GM12878 (cell line): ENCODE measurements around the gene WHRN. TPM values are rescaled to one million over a fixed set of nuclear protein-coding genes. Genes with fewer than 3 reads are reported as not detected.

Experiments used
- ATAC-seq: fragments of 200-7000 bp; cut with Tn5 transposase; 3 replicates; pipeline ENCODE4 v1.9.1; 2020; ENCODE audit warnings: mild to moderate bottlenecking, moderate library complexity
- BruUV-seq: library from RNA; stranded (reverse); fragments of 400-500 nt; replicated peaks from 2 replicates; lab custom pipeline; 2021; lab: Mats Ljungman, UMichigan
- CTCF ChIA-PET: fragments of 300-600 bp; sonication (Branson Sonifier 250); formaldehyde crosslinking; extraction: SDS; loops from one replicate; lab custom pipeline; 2021; ENCODE audit warnings: inconsistent platforms; lab: Yijun Ruan, JAX
- POLR2A ChIA-PET: fragments of 350-600 bp; formaldehyde crosslinking; extraction: SDS; loops from one replicate; lab custom pipeline; 2021; ENCODE audit warnings: inconsistent platforms; lab: Charles Lee
- RAD21 ChIA-PET: fragments of 300-600 bp; sonication (Branson Sonifier 250); formaldehyde crosslinking; loops from one replicate; lab custom pipeline; 2023; ENCODE audit warnings: antibody characterized with exemption; ENCODE audit not compliant: unreplicated experiment; lab: Charles Lee
- SMC1A ChIA-PET: fragments of 300-600 bp; sonication (Branson Sonifier 250); formaldehyde crosslinking; loops from one replicate; lab custom pipeline; 2023; ENCODE audit not compliant: unreplicated experiment, uncharacterized antibody; lab: Charles Lee
- DNase-seq: peaks from one replicate; pipeline ENCODE4 v3.0.0-alpha.2; 2011; ENCODE audit warnings: low read depth, low spot score
- FAIRE-seq: peaks from 3 replicates; lab custom pipeline; 2011; peaks lifted over from hg19 to GRCh38; lab: Jason Lieb, UNC
- H2AFZ ChIP-seq: 2 replicates; pipeline ENCODE4 v1.6.0; 2011; ENCODE audit warnings: low read depth, low read length, control low read depth; ENCODE audit not compliant: control insufficient read depth
- H3K27ac ChIP-seq: 2 replicates; pipeline ENCODE4 v1.5.1; 2011; ENCODE audit warnings: control low read depth; ENCODE audit not compliant: control insufficient read depth, insufficient read depth
- H3K27me3 ChIP-seq, 2 experiments: replicated peaks in 1 of 2; 2 replicates each; pipeline versions ENCODE4 v1.6.0 to v1.6.1; 2011; ENCODE audit warnings: low read length in 1 of 2; ENCODE audit not compliant: control insufficient read depth in 2 of 2, insufficient read depth in 2 of 2
- H3K36me3 ChIP-seq, 2 experiments: 2 replicates each; pipeline ENCODE4 v1.5.1; 2011; ENCODE audit warnings: low read length in 1 of 2; ENCODE audit not compliant: control insufficient read depth in 2 of 2, insufficient read depth in 2 of 2
- H3K4me1 ChIP-seq: 2 replicates; pipeline ENCODE4 v1.6.1; 2011; ENCODE audit warnings: mild to moderate bottlenecking, low read length, moderate library complexity, mixed read lengths; ENCODE audit not compliant: control insufficient read depth, insufficient read depth
- H3K4me2 ChIP-seq: 2 replicates; pipeline ENCODE4 v1.6.0; 2011; ENCODE audit warnings: control low read depth; ENCODE audit not compliant: control insufficient read depth, insufficient read depth
- H3K4me3 ChIP-seq: fragments of 200-600 bp; sonication (generic); 2 replicates; pipeline ENCODE4 v1.5.1; 2016
- H3K79me2 ChIP-seq: 2 replicates; pipeline ENCODE4 v1.6.0; 2011; ENCODE audit warnings: low read length; ENCODE audit not compliant: control insufficient read depth, insufficient read depth
- H3K9ac ChIP-seq: 2 replicates; pipeline ENCODE4 v1.8.0; 2011; ENCODE audit warnings: low read length, control low read depth, mixed read lengths; ENCODE audit not compliant: control insufficient read depth, insufficient read depth
- H3K9me3 ChIP-seq: replicated peaks from 3 replicates; pipeline ENCODE4 v1.5.1; 2011; ENCODE audit warnings: mild to moderate bottlenecking, low read length; ENCODE audit not compliant: control insufficient read depth, insufficient read depth
- H4K20me1 ChIP-seq: 2 replicates; pipeline ENCODE4 v1.6.0; 2011; ENCODE audit not compliant: control insufficient read depth, insufficient read depth
- BACH1 ChIP-seq: fragments of 450-650 bp; IDR thresholded peaks from 2 replicates; pipeline ENCODE4 v1.6.1; 2017; ENCODE audit warnings: mild to moderate bottlenecking, borderline replicate concordance
- FOXK2 ChIP-seq: fragments of 450-650 bp; IDR thresholded peaks from 2 replicates; pipeline ENCODE4 v1.6.1; 2017; ENCODE audit warnings: mild to moderate bottlenecking, moderate library complexity
- IRF4 ChIP-seq: IDR thresholded peaks from 2 replicates; pipeline ENCODE4 v1.6.1; 2011; ENCODE audit warnings: low read depth, low read length
- KAT2A ChIP-seq: conservative IDR thresholded peaks from 2 replicates; pipeline ENCODE4 v1.6.1; 2011; ENCODE audit warnings: low read depth, low read length; ENCODE audit not compliant: control insufficient read depth
- SKIL ChIP-seq: fragments of 450-650 bp; IDR thresholded peaks from 2 replicates; pipeline ENCODE4 v1.6.1; 2017; ENCODE audit warnings: mild to moderate bottlenecking, low read depth, inconsistent platforms; ENCODE audit not compliant: poor library complexity, severe bottlenecking
- SUPT20H ChIP-seq: IDR thresholded peaks from 2 replicates; pipeline ENCODE4 v1.6.1; 2011; ENCODE audit warnings: low read depth, mild to moderate bottlenecking, low read length, moderate library complexity, borderline replicate concordance; ENCODE audit not compliant: control insufficient read depth
- ZBED1 ChIP-seq: IDR thresholded peaks from 2 replicates; pipeline ENCODE4 v1.6.1; 2016; ENCODE audit warnings: borderline replicate concordance
- ZBTB11 ChIP-seq: fragments of 450-650 bp; formaldehyde crosslinking; IDR thresholded peaks from 2 replicates; pipeline ENCODE4 v1.5.0; 2022; ENCODE audit warnings: mild to moderate bottlenecking, missing genetic modification characterization
- ZBTB40 ChIP-seq: fragments of 450-650 bp; IDR thresholded peaks from 2 replicates; pipeline ENCODE4 v1.6.1; 2016; ENCODE audit warnings: mild to moderate bottlenecking, moderate library complexity, borderline replicate concordance
- ZNF207 ChIP-seq: fragments of 450-650 bp; IDR thresholded peaks from 2 replicates; pipeline ENCODE4 v1.6.1; 2014; ENCODE audit warnings: antibody characterized with exemption, mild to moderate bottlenecking, borderline replicate concordance
- WGBS: methylation state at CpG from one replicate; pipeline ENCODE4 v1.1.6; 2016; ENCODE audit warnings: low lambda C conversion rate; ENCODE audit not compliant: insufficient replicate concordance, insufficient coverage; ENCODE audit errors: missing lambda C conversion rate; 5-methylcytosine and 5-hydroxymethylcytosine counted together
- in situ Hi-C: fragments of 300-500 bp; cut with MboI; formaldehyde crosslinking; loops from 9 replicates; pipeline ENCODE4 v1.14.3; 2018; ENCODE audit warnings: mixed read lengths
- intact Hi-C: fragments of 100-400 bp; cut with micrococcal nuclease; formaldehyde crosslinking; loops from one replicate; pipeline ENCODE4 v1.14.2; 2022; ENCODE audit not compliant: unreplicated experiment
- polyA plus RNA-seq, 11 experiments: library from polyadenylated mRNA; depleted of rRNA in 4 of 11; unstranded in 6 of 11; stranded (reverse) in 5 of 11; fragments of >200 nt; fragmentation: Nextera tagmentation in 4 of 11; fragmentation: Illumina TruSeq in 1 of 11; extraction: Ambion mirVana in 4 of 11; extraction: Trizol in 1 of 11; gene quantifications; 1 replicate in 1 of 11; 2 replicates in 10 of 11; pipeline versions ENCODE4 v1.2.1 to v1.2.3, GENCODE V29; 2011 to 2016; ENCODE audit warnings: inconsistent platforms in 2 of 11, missing spikeins in 2 of 11, low read depth in 1 of 11
- total RNA-seq, 4 experiments: library from RNA; depleted of rRNA in 3 of 4; stranded (reverse); fragments of >200 nt in 3 of 4; fragmentation: Illumina TruSeq in 1 of 4; extraction: Trizol in 1 of 4; gene quantifications; 2 replicates each; pipeline versions ENCODE4 v1.2.1 to v1.2.3, GENCODE V29; 2013 to 2021

WHRN gene
- total and polyA plus RNA-seq, 10 of the 15 experiments (the other 5 are each of a cell fraction or from before 2014, with no cell fraction given): 0.04 to 18.2 (median 0.68) TPM; not detected in 1

GRCh38 chr9:114372921-114373448, 132.3 kb downstream of the WHRN start:
- ChIA-PET POLR2A (interaction anchor here (0.6 to 13.2 kb wide), 6 partner anchors 8 to 723 kb away, joined by 3 to 312 read pairs (median 6); partner anchors contain the start of gene AKNA), SMC1A (interaction anchor here (0.6 to 13.9 kb wide), 6 partner anchors 14 to 281 kb away, joined by 3 to 327 read pairs (median 4); partner anchors contain the start of gene AKNA), CTCF (interaction anchor here (0.9 to 3.9 kb wide), 8 partner anchors 12 to 59 kb away, joined by 3 to 48 read pairs (median 4); partner anchors contain the start of gene AKNA), RAD21 (interaction anchor here (0.5 to 12.9 kb wide), 5 partner anchors 8 to 302 kb away, joined by 3 to 251 read pairs (median 4); partner anchors contain the start of gene AKNA)
- Histone ChIP-seq H3K79me2 (peaks cover 54% of the 10 kb centered on the region), H2AFZ (no peak overlapping the region), H4K20me1 (no peaks in the 10 kb centered on the region), H3K36me3 (peaks cover 44 to 48% of the 10 kb centered on the region in 2 experiments; a peak in 3 of 4 replicates), H3K4me3 (peak overlapping the region; percentile 33; the same call in 1 of the 2 replicates), H3K27me3 (no peaks in the 10 kb centered on the region), H3K27ac (peak overlapping the region; percentile 99), H3K9ac (peak overlapping the region; percentile 76), H3K4me1 (peaks cover 62% of the 10 kb centered on the region), H3K9me3 (no peaks in the 10 kb centered on the region), H3K4me2 (peak overlapping the region; percentile 72)
- in situ Hi-C loops (no loop called here), intact Hi-C loops (loop anchor here (1.0 kb wide), 1 partner anchor 12 kb away; no protein-coding TSS in a partner anchor)
- WGBS: 0% methylated on average over 6 of the region's 9 CpGs
- peak; percentile 89 for FAIRE-seq
- BruUV-seq: no TSS peak
- peak; percentile 93 for DNase-seq
- ATAC-seq: peak; percentile 96
- TF ChIP-seq ZBTB11 (CRISPR knock-in tag) (0 out of 2 replicates have a peak, but pooled peaks have one; percentile 38), IRF4 (peak; percentile 65), ZNF207 (no peak), FOXK2 (no peak), SKIL (no peak), SUPT20H (no peak), ZBTB40 (peak; percentile 80; the same call in 1 of the 2 replicates), KAT2A (no peak), BACH1 (0 out of 2 replicates have a peak, but pooled peaks have one; percentile 45), ZBED1 (no peak; the same call in 1 of the 2 replicates)
